ENCODE results near the gene PFKL. TPM values are rescaled to one million over a fixed set of nuclear protein-coding genes. Genes with fewer than 3 reads are reported as not detected.

PFKL gene
- total and polyA plus RNA-seq, 8 donors, result 80.3 to 116 (median 93.5) TPM

GRCh38 chr21:44318489-44319285 lies 18.8 kb downstream of the PFKL start:
- peak in 1 of 4 donors; percentile 75 for DNase-seq
- Histone ChIP-seq H3K4me3 (no peak overlapping the region), H3K9me3 (no peaks in the 10 kb centered on the region), H3K4me1 (no peaks in the 10 kb centered on the region), H3K27ac (no peak overlapping the region), H3K36me3 (peaks cover 0 to 98% of the 10 kb centered on the region in 2 donors), H3K27me3 (no peaks in the 10 kb centered on the region)
- intact Hi-C loops (cut with DNase I), result no loop called here
- ATAC-seq, result no peak
- TF ChIP-seq, protein P1, sequence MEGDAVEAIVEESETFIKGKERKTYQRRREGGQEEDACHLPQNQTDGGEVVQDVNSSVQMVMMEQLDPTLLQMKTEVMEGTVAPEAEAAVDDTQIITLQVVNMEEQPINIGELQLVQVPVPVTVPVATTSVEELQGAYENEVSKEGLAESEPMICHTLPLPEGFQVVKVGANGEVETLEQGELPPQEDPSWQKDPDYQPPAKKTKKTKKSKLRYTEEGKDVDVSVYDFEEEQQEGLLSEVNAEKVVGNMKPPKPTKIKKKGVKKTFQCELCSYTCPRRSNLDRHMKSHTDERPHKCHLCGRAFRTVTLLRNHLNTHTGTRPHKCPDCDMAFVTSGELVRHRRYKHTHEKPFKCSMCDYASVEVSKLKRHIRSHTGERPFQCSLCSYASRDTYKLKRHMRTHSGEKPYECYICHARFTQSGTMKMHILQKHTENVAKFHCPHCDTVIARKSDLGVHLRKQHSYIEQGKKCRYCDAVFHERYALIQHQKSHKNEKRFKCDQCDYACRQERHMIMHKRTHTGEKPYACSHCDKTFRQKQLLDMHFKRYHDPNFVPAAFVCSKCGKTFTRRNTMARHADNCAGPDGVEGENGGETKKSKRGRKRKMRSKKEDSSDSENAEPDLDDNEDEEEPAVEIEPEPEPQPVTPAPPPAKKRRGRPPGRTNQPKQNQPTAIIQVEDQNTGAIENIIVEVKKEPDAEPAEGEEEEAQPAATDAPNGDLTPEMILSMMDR (IDR thresholded peaks at IDR 0.05), result no peak

DNA sequence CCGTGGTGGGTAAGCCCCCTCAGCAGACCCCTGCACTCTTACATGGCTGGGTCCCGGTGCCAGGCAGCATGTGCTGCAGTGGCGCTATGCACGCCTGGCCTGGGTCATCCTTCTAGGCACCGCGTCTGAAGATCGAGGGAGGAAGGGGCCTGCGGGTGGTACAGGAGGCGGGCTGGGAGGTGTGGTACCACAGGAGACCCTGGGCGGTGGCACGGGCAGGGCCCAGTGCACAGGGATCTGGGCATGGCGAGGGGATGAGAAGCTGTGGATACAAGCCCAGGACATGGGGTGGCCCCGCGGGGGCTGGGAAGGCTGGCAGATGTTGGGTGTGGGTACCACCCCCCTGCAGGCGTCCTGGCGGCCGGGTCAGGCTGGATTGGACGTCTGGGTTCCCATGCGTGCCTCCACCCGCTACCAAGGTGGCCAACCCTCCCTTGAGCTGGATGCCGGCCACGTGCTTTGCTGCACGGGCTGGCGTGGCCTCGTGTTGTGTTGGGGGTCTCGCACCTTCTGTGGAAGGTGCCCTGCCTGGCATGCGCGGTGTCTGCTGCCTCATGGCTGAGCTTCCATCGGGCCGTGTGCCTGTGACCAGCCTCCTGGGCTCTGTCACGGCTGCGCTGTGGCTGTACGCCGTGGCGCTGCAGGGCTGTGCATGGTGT lies 19.7 kb downstream of the PFKL start:
- Histone ChIP-seq H3K27ac (no peak overlapping the region), H3K36me3 (peaks cover 0 to 99% of the 10 kb centered on the region in 2 donors), H3K27me3 (no peaks in the 10 kb centered on the region), H3K4me3 (no peak overlapping the region), H3K4me1 (no peaks in the 10 kb centered on the region), H3K9me3 (no peaks in the 10 kb centered on the region)
- peak in 1 of 4 donors; percentile 67 for DNase-seq
- intact Hi-C loops (cut with DNase I), result no loop called here
- no peak for ATAC-seq
- TF ChIP-seq, protein P1 (IDR thresholded peaks at IDR 0.05), result no peak

GRCh38 chr21:44320847-44321246 lies 21.0 kb downstream of the PFKL start:
- H3K27ac ChIP-seq, result no peak overlapping the region
- intact Hi-C loops (cut with DNase I), result no loop called here
- peak in 1 of 4 donors; percentile 69 for DNase-seq

GRCh38 chr21:44321846-44322450 lies 22.1 kb downstream of the PFKL start:
- Histone ChIP-seq H3K27me3 (no peaks in the 10 kb centered on the region), H3K36me3 (peaks cover 0 to 100% of the 10 kb centered on the region in 2 donors), H3K27ac (no peak overlapping the region), H3K9me3 (no peaks in the 10 kb centered on the region), H3K4me3 (no peak overlapping the region), H3K4me1 (peaks cover 0 to under 1% of the 10 kb centered on the region in 2 donors)
- TF ChIP-seq, protein P1 (IDR thresholded peaks at IDR 0.05), result no peak
- intact Hi-C loops (cut with DNase I), result no loop called here
- DNase-seq (peak in 1 of 4 donors; percentile 71), ATAC-seq (no peak)

More at GRCh38 chr21:44320847-44321246, 21.0 kb downstream of the PFKL start:
- Histone ChIP-seq H3K36me3 (peaks cover 0 to 99% of the 10 kb centered on the region in 2 donors), H3K27me3 (no peaks in the 10 kb centered on the region), H3K4me3 (no peak overlapping the region), H3K4me1 (no peaks in the 10 kb centered on the region), H3K9me3 (no peaks in the 10 kb centered on the region)
- no peak for ATAC-seq
- TF ChIP-seq, protein P1 (IDR thresholded peaks at IDR 0.05), result no peak

Data from left lung (tissue), 10 donors.